ENCODE results near the gene KDM3A.

DNA sequence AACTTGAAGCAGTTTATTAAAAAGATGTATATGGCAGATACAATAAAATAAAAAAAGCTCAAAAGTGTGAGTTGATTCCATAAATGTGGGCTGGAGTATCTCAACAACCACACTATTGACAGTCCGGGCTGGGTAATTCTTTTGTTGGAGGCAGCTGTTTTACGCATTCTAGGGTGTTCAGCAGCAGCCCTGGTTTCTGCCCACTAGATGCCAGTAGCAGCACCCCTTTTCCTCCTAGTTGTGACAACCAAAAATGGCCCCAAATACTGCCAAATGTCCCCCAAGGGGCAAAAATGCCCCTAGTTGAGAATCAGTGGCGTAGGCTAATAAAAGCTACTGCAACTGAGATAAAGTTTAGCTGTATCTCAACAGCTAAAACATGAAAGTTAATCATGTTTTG lies 77.3 kb downstream of the KDM3A start:
- TF ChIP-seq, protein P1, sequence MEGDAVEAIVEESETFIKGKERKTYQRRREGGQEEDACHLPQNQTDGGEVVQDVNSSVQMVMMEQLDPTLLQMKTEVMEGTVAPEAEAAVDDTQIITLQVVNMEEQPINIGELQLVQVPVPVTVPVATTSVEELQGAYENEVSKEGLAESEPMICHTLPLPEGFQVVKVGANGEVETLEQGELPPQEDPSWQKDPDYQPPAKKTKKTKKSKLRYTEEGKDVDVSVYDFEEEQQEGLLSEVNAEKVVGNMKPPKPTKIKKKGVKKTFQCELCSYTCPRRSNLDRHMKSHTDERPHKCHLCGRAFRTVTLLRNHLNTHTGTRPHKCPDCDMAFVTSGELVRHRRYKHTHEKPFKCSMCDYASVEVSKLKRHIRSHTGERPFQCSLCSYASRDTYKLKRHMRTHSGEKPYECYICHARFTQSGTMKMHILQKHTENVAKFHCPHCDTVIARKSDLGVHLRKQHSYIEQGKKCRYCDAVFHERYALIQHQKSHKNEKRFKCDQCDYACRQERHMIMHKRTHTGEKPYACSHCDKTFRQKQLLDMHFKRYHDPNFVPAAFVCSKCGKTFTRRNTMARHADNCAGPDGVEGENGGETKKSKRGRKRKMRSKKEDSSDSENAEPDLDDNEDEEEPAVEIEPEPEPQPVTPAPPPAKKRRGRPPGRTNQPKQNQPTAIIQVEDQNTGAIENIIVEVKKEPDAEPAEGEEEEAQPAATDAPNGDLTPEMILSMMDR (IDR thresholded peaks at IDR 0.05; ENCODE audit: insufficient read depth, low read depth, low read length), result peak; percentile 8
- no peak for TF ChIP-seq EZH2 (IDR thresholded peaks at IDR 0.05; ENCODE audit: insufficient read depth, low read length)

Measured in astrocyte (in vitro differentiated cells and primary cell).